ENCODE data around the gene PLA2G12B.
"Not testable (repeated sequence)": the region's sequence is repeated elsewhere in the genome, so short reads cannot be mapped to it uniquely, and the experiment has no call there.

PLA2G12B gene

GRCh38 chr10:72935361-72935760, 19.2 kb downstream of the PLA2G12B start:
- no peak for DNase-seq (ENCODE audit: low read depth)

GRCh38 chr10:72932259-72933015, 22.2 kb downstream of the PLA2G12B start:
- DNase-seq (ENCODE audit: low read depth): no peak

DNA sequence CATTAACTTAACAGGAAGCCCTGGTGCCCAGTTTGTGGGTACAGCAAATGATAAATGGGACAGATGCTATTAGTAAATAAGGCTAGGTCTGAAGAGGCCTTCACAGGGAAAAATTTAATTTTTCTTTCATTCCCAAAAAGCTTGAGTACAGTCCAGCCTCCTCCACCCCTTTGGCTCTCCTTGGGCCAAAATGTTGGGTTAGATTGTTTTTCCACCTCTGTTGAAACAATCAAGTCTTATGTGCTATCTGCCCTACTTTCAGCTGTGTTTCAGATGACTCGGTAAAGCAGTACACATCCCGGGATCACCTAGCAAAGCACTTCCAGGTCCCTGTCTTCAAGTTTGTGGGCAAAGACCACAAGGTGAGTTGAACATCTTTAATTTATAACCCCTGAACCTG, 24.3 kb downstream of the PLA2G12B start:
- no peak for DNase-seq (ENCODE audit: low read depth)

- DNase-seq (ENCODE audit: low read depth): no peak
Measured at GRCh38 chr10:72928798-72929197, 25.8 kb downstream of the PLA2G12B start.

DNA sequence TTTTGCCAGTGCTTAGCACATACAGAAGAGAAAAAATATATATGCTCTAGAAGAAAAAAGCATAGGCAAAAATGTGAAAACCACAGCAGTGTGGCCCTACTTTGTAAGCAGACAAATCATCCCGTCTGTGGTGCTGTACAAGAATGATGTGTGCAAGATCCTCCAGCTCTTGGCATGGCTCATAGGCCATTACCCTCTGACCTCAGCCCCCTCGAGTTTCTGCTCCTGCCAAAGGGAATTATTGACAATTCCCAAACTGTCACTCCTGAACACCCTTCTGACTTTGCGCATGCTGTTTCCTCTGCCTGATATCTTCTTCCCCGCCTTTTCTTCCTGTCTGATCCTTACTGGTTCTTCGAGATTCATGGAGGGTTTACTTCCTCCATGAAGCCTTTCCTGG, 27.1 kb downstream of the PLA2G12B start:
- DNase-seq (ENCODE audit: low read depth): no peak

DNA sequence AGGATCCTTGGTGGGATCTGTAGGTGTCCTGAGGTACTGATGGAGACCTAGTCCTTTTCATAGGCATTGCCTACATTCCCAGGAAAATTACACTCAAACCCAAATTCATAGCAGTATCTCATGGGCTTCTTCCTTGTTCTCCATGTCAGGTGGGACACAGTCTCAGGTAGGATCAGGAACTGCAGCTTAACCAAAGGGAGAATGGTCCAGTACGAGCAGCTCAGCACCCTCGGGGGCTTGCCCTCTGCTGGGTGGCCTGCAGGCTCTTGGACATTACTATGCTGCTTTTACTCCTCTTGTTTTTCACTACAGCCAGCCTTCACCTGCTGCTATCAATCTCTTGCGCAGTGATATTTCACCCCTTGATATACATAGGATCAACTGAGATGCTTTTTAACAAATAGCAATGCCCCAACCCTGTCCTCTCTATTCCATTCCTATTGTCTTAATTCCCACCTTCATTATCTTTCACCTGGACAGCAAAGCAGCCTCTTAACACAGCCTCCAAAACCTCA, 28.6 kb downstream of the PLA2G12B start:
- DNase-seq (ENCODE audit: low read depth): no peak

DNA sequence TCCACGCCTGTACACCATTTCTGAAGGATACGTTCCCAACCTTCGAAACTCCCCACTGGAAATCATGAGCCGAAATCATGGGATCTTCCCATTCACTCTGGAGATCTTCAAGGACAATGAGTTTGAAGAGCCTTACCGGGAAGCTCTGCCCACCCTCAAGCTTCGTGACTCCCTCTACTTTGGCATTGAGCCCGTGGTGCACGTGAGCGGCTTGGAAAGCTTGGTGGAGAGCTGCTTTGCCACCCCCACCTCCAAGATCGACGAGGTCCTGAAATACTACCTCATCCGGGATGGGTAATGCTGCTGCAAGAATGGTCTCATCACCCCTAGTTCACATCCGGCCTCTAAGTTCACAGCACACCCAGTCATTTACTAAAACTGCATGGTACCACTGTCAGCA, 30.3 kb downstream of the PLA2G12B start:
- no peak for DNase-seq (ENCODE audit: low read depth)

GRCh38 chr10:72921147-72921683, 33.4 kb downstream of the PLA2G12B start:
- DNase-seq (ENCODE audit: low read depth): not testable (repeated sequence)

GRCh38 chr10:72918352-72918751, 36.3 kb downstream of the PLA2G12B start:
- DNase-seq (ENCODE audit: low read depth): no peak

DNA sequence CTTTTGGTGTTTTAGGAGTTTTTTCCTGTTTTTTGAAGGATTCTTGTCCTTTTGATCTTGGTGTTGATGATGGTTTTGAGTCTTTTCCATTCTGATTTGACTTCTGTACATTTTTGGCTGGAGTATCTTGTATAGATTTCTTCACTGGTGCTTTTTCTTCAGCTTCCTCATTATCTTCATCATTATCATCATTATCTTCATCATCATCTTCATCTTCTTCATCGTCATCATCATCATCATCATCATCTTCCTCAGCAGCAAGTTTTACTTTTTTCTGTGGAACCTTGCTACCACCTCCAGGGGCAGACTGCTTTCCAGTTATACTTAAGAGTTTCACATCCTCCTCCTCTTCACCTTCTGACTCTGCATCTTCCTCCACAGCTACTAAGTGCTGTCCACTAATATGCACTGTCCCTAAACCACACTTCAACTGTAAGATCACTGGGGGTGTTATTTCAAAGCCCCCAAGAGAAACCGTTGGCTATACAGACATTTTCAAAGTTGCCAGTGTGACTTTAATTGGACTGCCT, 36.7 kb downstream of the PLA2G12B start:
- not testable (repeated sequence) for DNase-seq (ENCODE audit: low read depth)

DNA sequence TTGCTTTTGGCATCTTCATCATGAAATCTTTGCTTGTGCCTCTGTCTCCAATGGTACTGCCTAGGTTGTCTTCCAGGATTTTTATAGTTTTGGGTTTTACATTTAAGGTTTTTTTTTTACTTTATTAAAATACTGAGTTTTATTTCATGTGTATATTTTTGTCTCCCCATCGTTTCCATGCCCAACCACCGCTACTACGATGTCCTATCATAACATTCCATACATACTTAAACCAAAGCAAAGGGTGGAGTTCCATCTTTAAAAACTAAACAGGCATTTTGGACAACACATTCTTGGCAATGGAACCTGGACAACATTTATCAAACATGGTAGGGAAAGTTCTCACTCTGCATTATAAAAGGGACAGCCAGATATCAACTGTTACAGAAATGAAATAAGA, 37.4 kb downstream of the PLA2G12B start:
- DNase-seq (ENCODE audit: low read depth): not testable (repeated sequence)

DNA sequence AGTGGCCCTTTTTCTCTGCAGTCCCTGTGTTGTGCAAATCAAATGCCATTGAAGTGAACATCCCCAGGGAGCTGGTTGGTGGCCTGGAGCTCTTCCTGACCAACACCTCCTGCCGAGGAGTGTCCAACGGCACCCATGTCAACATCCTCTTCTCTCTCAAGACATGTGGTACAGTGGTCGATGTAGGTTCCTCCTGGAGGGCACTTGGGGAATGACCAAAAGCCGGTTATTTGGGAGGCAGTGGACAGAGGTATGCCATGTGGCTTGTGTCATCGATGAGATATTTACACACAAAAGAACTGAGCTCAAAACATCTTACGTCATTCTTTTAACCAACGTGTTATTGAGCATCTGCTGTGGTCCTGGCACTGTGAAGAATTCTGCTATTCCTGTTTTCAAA, 41.3 kb downstream of the PLA2G12B start:
- DNase-seq (ENCODE audit: low read depth): no peak

DNA sequence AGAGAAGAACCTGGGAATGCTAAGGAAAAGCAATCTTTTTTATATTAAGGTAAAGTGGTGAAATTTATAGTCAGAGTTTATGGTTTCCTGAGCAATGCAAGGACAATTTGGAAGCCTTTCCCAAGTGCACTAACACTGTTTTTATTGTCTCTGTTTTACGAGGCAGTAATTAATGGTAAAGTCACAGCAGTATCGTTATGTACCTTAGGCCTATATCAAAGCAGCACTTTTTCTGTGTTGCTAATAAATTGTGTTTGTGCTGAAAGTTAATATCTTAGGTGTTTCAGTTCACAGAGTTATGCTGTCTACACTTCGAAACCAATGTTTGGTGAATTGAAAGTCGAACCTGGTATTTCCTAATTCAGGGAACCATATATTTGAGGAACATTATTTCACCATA, 41.9 kb downstream of the PLA2G12B start:
- no peak for DNase-seq (ENCODE audit: low read depth)

GRCh38 chr10:72911758-72912157, 42.8 kb downstream of the PLA2G12B start:
- no peak for DNase-seq (ENCODE audit: low read depth)

- DNase-seq (ENCODE audit: low read depth): no peak
Measured at GRCh38 chr10:72910705-72911104, 43.9 kb downstream of the PLA2G12B start.

DNA sequence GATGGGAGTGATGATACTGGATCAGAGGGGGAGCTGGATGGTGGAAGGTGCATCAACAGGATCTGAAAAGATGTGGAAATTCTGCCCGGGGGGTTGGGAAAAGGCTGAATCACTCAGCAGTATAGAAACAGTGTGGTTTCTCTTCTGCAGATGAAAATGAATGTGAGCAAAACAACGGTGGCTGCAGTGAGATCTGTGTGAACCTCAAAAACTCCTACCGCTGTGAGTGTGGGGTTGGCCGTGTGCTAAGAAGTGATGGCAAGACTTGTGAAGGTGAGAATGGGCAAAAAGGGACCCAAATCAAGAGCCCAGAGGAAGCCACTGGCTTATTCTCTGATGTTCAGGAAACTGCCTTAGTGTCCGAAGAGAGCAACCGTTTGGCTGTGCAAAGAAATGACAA, 48.2 kb downstream of the PLA2G12B start:
- no peak for DNase-seq (ENCODE audit: low read depth)

- DNase-seq (ENCODE audit: low read depth): no peak
Measured at GRCh38 chr10:72904806-72905205, 49.8 kb downstream of the PLA2G12B start.

- DNase-seq (ENCODE audit: low read depth): not testable (repeated sequence)
Measured at GRCh38 chr10:72903941-72904446, 50.6 kb downstream of the PLA2G12B start.

- DNase-seq (ENCODE audit: low read depth): no peak
Measured at GRCh38 chr10:72899545-72899944, 55.1 kb downstream of the PLA2G12B start.

DNA sequence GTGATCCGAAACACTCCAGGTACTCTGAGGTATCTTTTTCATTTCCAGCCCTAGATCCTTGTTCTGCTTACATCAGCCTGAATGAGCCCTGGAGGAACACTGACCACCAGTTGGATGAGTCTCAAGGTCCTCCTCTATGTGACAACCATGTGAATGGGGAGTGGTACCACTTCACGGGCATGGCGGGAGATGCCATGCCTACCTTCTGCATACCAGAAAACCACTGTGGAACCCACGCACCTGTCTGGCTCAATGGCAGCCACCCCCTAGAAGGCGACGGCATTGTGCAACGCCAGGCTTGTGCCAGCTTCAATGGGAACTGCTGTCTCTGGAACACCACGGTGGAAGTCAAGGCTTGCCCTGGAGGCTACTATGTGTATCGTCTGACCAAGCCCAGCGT, 56.0 kb downstream of the PLA2G12B start:
- no peak for DNase-seq (ENCODE audit: low read depth)

DNA sequence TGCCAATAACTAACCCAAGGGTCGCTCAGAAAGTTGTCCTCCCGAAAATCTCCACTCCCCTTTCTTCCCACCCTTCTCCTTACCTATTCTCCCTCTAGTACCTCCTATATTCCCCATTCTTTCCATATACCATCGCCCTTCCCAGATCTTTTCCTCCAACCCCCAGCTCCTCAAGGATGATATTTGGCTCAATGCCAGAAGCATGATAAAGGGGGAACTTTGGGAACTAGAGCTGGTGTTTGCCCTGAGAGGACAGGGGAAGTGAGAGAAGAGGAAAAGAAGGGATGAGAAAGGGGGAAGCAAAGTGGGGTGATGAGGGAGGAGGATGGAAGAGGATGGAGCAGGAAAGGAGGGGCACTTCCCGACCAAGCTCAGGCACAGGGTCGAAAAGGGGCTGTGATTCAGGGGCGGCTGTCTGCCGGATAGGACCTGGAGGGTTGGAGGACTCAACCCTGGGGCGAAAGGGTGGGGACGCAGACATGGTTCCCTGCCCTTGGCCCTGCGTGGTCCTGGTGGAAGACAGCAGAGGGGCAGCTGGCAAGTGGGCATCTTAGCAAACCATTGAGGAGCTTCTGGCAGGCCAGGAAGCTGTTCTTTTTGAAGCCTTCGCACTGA, 59.3 kb downstream of the PLA2G12B start:
- DNase-seq (ENCODE audit: low read depth): no peak

DNA sequence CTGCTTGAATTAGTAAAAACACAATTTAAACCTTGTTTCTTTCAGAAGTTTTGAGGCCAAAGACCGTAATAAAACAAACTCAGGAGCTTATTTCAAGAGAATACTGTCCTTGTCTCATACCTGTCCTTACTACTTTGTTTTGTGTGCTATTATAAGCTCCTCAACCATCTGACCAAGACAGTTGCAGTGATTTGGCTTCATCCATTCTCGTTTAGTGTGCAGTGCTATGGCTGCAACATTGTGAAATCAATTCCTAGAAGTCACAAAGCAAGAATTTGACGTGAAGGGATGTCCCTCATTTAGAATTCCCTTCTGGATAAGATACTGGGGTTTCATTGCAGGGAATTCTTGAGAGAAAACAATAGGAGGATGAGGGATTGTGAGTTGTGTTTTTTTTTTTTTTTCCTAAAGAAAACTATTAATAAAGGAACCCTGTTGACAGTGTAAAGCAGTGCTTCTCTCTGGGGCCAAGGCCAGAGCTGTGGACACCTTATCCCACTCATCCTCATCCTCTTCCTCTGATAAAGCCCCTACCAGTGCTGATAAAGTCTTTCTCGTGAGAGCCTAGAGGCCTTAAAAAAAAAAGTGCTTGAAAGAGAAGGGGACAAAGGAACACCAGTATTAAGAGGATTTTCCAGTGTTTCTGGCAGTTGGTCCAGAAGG, 61.3 kb downstream of the PLA2G12B start, which contains the start of gene OIT3:
Gene OIT3 (plus strand): TSS at position 604 of the 663 bp plus-strand sequence. CDS start 60 bp downstream, outside the sequence.
- DNase-seq (ENCODE audit: low read depth): no peak
